Loucy (cell line): ENCODE data around the gene RTP2.

Experiments
- H2AFZ ChIP-seq: fragments of 200-600 bp; sonication (generic); 2 replicates; pipeline ENCODE4 v1.6.0; 2016; ENCODE audit warnings: antibody characterized with exemption, mild to moderate bottlenecking, low read length, moderate library complexity
- H3F3A ChIP-seq: fragments of 200-600 bp; 2 replicates; pipeline ENCODE4 v1.6.0; 2016; ENCODE audit warnings: antibody characterized with exemption, low read depth, mild to moderate bottlenecking
- H3K27me3 ChIP-seq: fragments of 200-600 bp; sonication (generic); 2 replicates; pipeline ENCODE4 v1.6.1; 2014; ENCODE audit warnings: low read length, mild to moderate bottlenecking; ENCODE audit not compliant: insufficient read depth, poor library complexity, severe bottlenecking
- H3K36me3 ChIP-seq: fragments of 200-600 bp; sonication (generic); 2 replicates; pipeline ENCODE4 v1.6.1; 2016; ENCODE audit warnings: low read length; ENCODE audit not compliant: insufficient read depth
- H3K4me1 ChIP-seq: fragments of 200-600 bp; sonication (generic); 2 replicates; pipeline ENCODE4 v1.5.1; 2014; ENCODE audit warnings: low read length, mild to moderate bottlenecking; ENCODE audit not compliant: insufficient read depth, poor library complexity, severe bottlenecking
- H3K4me2 ChIP-seq: fragments of 200-600 bp; sonication (generic); 2 replicates; pipeline ENCODE4 v1.6.0; 2014; ENCODE audit warnings: antibody characterized with exemption, low read length, low read depth, mild to moderate bottlenecking; ENCODE audit not compliant: poor library complexity, severe bottlenecking
- H3K4me3 ChIP-seq: fragments of 200-600 bp; sonication (generic); 2 replicates; pipeline ENCODE4 v1.5.1; 2014; ENCODE audit warnings: low read length, mild to moderate bottlenecking, mixed read lengths; ENCODE audit not compliant: poor library complexity, severe bottlenecking
- H3K79me2 ChIP-seq: fragments of 200-600 bp; sonication (generic); 2 replicates; pipeline ENCODE4 v1.6.1; 2014; ENCODE audit warnings: low read length; ENCODE audit not compliant: insufficient read depth
- H3K9ac ChIP-seq: fragments of 200-600 bp; sonication (generic); 2 replicates; pipeline ENCODE4 v1.6.0; 2014; ENCODE audit warnings: mild to moderate bottlenecking, low read depth, low read length, moderate library complexity; ENCODE audit not compliant: poor library complexity, severe bottlenecking
- H3K9me2 ChIP-seq: fragments of 200-600 bp; sonication (generic); replicated peaks from 2 replicates; pipeline ENCODE4 v1.6.1; 2016; ENCODE audit warnings: low read depth, low read length, mixed read lengths
- H3K9me3 ChIP-seq: fragments of 200-600 bp; sonication (generic); 2 replicates; pipeline ENCODE4 v1.6.1; 2014; ENCODE audit warnings: mild to moderate bottlenecking, antibody characterized with exemption, low read length, low read depth; ENCODE audit not compliant: insufficient read depth
- H4K20me1 ChIP-seq: fragments of 200-600 bp; sonication (generic); 2 replicates; pipeline ENCODE4 v1.6.0; 2014; ENCODE audit warnings: antibody characterized with exemption, low read length, mild to moderate bottlenecking; ENCODE audit not compliant: insufficient read depth, poor library complexity, severe bottlenecking
- EZH2phosphoT487 ChIP-seq: fragments of 200-600 bp; IDR thresholded peaks from 2 replicates; pipeline ENCODE4 v1.6.1; 2018; ENCODE audit warnings: antibody characterized with exemption, mild to moderate bottlenecking, moderate library complexity, borderline replicate concordance
- TF ChIP-seq, protein P1 (sequence below): fragments of 200-600 bp; sonication (generic); conservative IDR thresholded peaks from 2 replicates; pipeline ENCODE4 v1.5.1; 2014; ENCODE audit warnings: mild to moderate bottlenecking, antibody characterized with exemption, low read length

The RTP2 gene

DNA sequence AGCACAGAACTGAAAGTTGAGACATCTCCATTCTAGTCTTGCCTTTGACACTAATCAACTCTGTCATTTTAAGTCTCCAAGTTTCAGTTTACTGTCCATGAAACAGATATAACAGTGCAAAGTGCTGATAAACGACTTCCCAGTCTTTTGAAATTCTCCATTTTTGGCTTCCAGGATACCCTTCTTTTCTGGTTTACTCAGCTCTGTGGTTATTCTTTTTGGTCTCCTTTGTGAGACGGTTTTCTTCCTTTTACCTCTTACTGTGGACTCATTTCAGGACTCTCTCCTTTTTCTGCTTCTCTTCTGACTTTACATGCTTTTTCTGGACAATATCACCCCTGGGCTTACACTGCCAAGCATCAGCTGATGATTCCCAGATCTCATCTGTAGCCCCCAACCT is 51.1 kb downstream of the RTP2 start:
- Histone ChIP-seq H3K9ac (no peak overlapping the region), H3K4me2 (no peak overlapping the region), H3K9me3 (no peaks in the 10 kb centered on the region), H3K4me3 (no peak overlapping the region), H3K79me2 (no peaks in the 10 kb centered on the region), H3K27me3 (no peaks in the 10 kb centered on the region), H3K4me1 (no peaks in the 10 kb centered on the region), H3K9me2 (no peaks in the 10 kb centered on the region), H4K20me1 (no peaks in the 10 kb centered on the region), H3K36me3 (no peaks in the 10 kb centered on the region), H3F3A (no peaks in the 10 kb centered on the region), H2AFZ (no peak overlapping the region)
- TF ChIP-seq, protein P1, sequence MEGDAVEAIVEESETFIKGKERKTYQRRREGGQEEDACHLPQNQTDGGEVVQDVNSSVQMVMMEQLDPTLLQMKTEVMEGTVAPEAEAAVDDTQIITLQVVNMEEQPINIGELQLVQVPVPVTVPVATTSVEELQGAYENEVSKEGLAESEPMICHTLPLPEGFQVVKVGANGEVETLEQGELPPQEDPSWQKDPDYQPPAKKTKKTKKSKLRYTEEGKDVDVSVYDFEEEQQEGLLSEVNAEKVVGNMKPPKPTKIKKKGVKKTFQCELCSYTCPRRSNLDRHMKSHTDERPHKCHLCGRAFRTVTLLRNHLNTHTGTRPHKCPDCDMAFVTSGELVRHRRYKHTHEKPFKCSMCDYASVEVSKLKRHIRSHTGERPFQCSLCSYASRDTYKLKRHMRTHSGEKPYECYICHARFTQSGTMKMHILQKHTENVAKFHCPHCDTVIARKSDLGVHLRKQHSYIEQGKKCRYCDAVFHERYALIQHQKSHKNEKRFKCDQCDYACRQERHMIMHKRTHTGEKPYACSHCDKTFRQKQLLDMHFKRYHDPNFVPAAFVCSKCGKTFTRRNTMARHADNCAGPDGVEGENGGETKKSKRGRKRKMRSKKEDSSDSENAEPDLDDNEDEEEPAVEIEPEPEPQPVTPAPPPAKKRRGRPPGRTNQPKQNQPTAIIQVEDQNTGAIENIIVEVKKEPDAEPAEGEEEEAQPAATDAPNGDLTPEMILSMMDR = no peak
- TF ChIP-seq EZH2phosphoT487 = no peak
